BE2C (cell line): ENCODE measurements around the gene FAM110D.

Experiments used
- DNase-seq: peaks from one replicate; pipeline ENCODE4 v3.0.0-alpha.2; 2020
- H3K27me3 ChIP-seq: fragments of 250-450 bp; sonication (Bioruptor Pico); 2 replicates; pipeline ENCODE4 v1.5.1; 2020; ENCODE audit warnings: mild to moderate bottlenecking
- H3K36me3 ChIP-seq: fragments of 250-450 bp; sonication (Bioruptor Pico); 2 replicates; pipeline ENCODE4 v1.5.1; 2020; ENCODE audit warnings: mild to moderate bottlenecking
- H3K4me1 ChIP-seq: fragments of 250-450 bp; sonication (Bioruptor Pico); 2 replicates; pipeline ENCODE4 v1.5.1; 2020
- H3K4me3 ChIP-seq: 2 replicates; pipeline ENCODE4 v1.5.1; 2011; ENCODE audit warnings: low read depth, low read length
- H3K9me3 ChIP-seq: fragments of 250-450 bp; sonication (Bioruptor Pico); 2 replicates; pipeline ENCODE4 v1.5.1; 2020
- TF ChIP-seq, protein P1 (sequence below): IDR thresholded peaks from 2 replicates; pipeline ENCODE4 v1.5.1; 2012; ENCODE audit warnings: mild to moderate bottlenecking, low read depth, low read length

Gene FAM110D

DNA sequence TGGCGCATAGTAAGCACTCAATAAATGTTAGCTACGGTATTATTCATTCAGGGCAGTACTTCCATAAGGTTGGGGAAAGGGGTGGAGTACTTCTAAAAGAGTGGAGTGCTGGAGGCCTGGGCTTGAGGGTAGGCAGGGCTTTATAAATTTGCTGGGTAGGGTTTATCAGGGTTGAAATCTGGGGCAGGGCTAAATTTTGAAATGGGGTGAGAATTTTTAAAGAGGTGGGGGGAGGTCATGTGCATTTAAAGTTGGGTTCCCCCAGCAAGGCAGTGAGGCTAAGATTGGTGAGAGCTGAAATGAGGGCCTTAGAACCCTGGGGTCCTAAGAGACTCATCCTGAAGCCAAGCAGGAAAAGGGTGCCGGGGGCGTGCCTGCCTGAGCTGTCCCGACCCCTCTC, 41.5 kb downstream of the FAM110D start:
- Histone ChIP-seq H3K27me3 (no peaks in the 10 kb centered on the region), H3K4me1 (no peaks in the 10 kb centered on the region; the same call in 1 of the 2 replicates), H3K36me3 (no peaks in the 10 kb centered on the region), H3K9me3 (no peaks in the 10 kb centered on the region), H3K4me3 (no peak overlapping the region)
- no peak for DNase-seq
- TF ChIP-seq, protein P1, sequence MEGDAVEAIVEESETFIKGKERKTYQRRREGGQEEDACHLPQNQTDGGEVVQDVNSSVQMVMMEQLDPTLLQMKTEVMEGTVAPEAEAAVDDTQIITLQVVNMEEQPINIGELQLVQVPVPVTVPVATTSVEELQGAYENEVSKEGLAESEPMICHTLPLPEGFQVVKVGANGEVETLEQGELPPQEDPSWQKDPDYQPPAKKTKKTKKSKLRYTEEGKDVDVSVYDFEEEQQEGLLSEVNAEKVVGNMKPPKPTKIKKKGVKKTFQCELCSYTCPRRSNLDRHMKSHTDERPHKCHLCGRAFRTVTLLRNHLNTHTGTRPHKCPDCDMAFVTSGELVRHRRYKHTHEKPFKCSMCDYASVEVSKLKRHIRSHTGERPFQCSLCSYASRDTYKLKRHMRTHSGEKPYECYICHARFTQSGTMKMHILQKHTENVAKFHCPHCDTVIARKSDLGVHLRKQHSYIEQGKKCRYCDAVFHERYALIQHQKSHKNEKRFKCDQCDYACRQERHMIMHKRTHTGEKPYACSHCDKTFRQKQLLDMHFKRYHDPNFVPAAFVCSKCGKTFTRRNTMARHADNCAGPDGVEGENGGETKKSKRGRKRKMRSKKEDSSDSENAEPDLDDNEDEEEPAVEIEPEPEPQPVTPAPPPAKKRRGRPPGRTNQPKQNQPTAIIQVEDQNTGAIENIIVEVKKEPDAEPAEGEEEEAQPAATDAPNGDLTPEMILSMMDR: no peak

DNA sequence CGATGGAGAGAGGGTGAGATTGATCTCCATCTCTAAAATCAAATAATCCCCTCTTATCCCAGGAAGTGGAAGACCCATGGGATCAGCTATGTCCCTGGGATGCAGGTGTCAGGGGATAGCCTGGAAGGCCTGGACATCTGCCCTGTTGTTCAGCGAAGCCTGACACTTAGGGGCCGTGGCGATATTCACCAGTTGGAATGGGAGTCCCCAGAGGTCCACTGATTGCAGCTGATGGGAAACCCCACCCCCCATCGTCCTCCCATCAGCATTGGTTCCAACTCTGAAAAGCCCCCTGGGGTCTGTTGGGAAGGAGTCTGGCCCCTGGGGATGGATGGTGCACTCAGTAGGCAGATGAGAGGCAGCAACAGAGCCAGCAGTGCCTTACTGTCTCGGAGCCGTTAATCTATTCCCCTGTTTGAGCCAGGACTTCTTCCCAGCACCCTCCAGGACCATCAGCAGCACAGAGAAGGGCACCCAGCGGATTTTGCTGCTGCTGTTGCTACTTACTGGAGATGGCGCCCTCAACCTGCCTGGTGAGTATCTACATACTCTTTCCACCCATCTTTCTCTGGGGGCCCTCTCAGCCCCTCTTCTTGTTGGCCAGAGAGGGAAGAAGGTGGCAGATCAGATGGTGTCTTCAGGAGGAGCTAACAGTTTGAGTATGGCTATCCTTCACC, 44.9 kb downstream of the FAM110D start:
- TF ChIP-seq, protein P1: no peak
- Histone ChIP-seq H3K27me3 (no peaks in the 10 kb centered on the region), H3K9me3 (no peaks in the 10 kb centered on the region), H3K4me1 (no peaks in the 10 kb centered on the region; the same call in 1 of the 2 replicates), H3K4me3 (no peak overlapping the region), H3K36me3 (no peaks in the 10 kb centered on the region)
- DNase-seq: peak; percentile 45

DNA sequence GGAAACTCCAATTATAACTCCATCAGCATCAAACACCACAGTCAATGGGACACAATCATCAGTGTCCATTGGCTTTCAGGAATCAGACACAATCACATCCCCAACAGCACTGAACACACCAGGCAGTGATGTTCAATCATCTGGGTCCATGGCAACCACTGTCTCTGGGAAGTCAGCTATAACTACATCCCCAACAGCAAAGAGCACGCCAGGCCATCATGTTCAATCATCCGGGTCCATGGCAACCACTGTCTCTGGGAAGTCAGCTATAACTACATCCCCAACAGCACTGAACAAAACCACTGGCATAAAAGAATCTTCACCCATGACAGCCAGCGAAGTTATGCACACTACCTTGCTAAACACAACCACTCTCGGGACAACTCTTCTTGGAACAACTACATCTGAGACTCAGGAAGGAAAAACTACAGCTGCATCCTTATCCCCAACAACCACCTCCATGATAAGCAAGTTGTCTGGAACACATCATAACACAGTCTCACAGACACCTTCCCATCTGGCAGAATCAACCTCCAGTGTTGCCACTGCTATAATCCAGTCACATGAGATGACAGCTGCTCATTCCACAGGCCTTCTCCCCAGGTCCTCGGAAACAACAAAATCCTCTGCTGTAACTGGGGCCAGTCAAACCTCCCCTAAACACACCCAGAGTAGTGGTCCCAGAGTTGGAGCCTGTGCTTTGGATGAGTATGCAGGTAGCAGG, 51.4 kb downstream of the FAM110D start:
- no peak for DNase-seq
- no peaks in the 10 kb centered on the region for H3K4me1 ChIP-seq
- H3K36me3 ChIP-seq: no peaks in the 10 kb centered on the region
- no peaks in the 10 kb centered on the region for H3K27me3 ChIP-seq
- no peak overlapping the region for H3K4me3 ChIP-seq
- H3K9me3 ChIP-seq: no peaks in the 10 kb centered on the region
- TF ChIP-seq, protein P1: no peak

DNA sequence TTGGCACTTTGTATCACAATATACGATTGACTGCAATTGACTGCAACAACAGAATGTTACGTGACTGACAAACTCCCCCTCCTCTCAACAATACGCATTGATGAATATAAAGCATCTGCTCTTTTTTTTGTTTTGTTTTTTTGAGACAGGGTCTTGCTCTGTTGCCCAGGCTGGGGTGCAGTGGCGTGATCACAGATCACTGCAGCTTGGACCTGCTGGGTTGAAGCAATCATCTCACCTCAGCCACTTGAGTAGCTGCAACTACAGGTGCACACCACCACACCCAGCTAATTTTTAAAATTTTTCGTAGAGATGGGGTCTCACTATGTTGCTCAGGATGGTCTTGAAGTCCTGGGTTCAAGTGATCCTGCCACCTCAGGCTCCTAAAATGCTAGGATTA, 53.8 kb downstream of the FAM110D start:
- no peak for DNase-seq
- Histone ChIP-seq H3K4me1 (no peaks in the 10 kb centered on the region), H3K27me3 (no peaks in the 10 kb centered on the region), H3K4me3 (no peak overlapping the region), H3K36me3 (no peaks in the 10 kb centered on the region), H3K9me3 (no peaks in the 10 kb centered on the region)
- TF ChIP-seq, protein P1: no peak

DNA sequence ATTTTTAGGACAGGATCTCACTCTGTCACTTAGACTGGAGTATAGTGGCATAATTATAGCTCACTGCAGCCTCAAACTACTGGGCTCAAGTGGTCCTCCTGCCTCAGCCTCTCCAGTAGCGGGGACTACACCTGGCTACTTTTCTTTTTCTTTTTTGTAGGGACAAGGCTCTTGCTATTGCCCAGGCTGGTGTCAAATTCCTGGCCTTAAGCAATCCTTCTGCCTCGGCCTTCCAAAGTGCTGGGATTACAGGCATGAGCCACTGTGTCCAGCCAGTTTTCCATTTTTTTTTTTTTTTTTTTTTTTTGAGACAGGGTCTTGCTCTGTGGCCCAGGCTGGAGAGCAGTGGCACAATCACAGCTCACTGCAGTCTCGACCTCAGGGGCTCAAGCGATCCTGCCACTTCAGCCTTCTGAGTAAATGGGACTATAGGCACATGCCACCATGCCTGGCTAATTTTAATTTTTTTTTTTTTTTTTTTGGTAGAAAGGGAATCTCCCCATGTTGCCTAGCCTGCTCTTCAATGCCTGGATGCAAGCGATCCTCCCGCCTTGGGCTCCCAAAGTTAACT, 54.5 kb downstream of the FAM110D start:
- no peaks in the 10 kb centered on the region for H3K27me3 ChIP-seq
- H3K4me3 ChIP-seq: no peak overlapping the region
- DNase-seq: no peak
- no peaks in the 10 kb centered on the region for H3K9me3 ChIP-seq
- no peaks in the 10 kb centered on the region for H3K36me3 ChIP-seq
- H3K4me1 ChIP-seq: no peaks in the 10 kb centered on the region
- TF ChIP-seq, protein P1: no peak
